Activated naive CD8-positive, alpha-beta T cell treated with anti-CD3 and anti-CD28 coated beads, Interleukin-2, amount 50 U/mL, for 24 hours (primary cell): ENCODE measurements around the gene PRODH.
A peak's percentile ranks its signal among the peaks of the same experiment; 100 is the strongest.
"Not testable (repeated sequence)": the region's sequence is repeated elsewhere in the genome, so short reads cannot be mapped to it uniquely, and the experiment has no call there.

Source experiments
- ATAC-seq: fragments of 150-1000 bp; cut with Tn5 transposase; one replicate; pipeline ENCODE4 v1.10.0; 2021
- DNase-seq: peaks from one replicate; pipeline ENCODE4 v3.0.0; 2021
- H3K27ac Mint-ChIP-seq: one replicate; pipeline ENCODE4 v1.8.0; 2021; ENCODE audit warnings: mild to moderate bottlenecking, mixed read lengths
- H3K27me3 Mint-ChIP-seq: one replicate; pipeline ENCODE4 v1.8.0; 2021; ENCODE audit warnings: mixed read lengths
- H3K36me3 Mint-ChIP-seq: one replicate; pipeline ENCODE4 v1.8.0; 2021; ENCODE audit warnings: low read depth, mixed read lengths
- H3K4me1 Mint-ChIP-seq: one replicate; pipeline ENCODE4 v1.8.0; 2021; ENCODE audit warnings: mixed read lengths
- H3K4me3 Mint-ChIP-seq: one replicate; pipeline ENCODE4 v1.8.0; 2021; ENCODE audit warnings: mild to moderate bottlenecking, moderate library complexity, mixed read lengths
- H3K9me3 Mint-ChIP-seq: one replicate; pipeline ENCODE4 v1.8.0; 2021; ENCODE audit warnings: mixed read lengths

The PRODH gene

DNA sequence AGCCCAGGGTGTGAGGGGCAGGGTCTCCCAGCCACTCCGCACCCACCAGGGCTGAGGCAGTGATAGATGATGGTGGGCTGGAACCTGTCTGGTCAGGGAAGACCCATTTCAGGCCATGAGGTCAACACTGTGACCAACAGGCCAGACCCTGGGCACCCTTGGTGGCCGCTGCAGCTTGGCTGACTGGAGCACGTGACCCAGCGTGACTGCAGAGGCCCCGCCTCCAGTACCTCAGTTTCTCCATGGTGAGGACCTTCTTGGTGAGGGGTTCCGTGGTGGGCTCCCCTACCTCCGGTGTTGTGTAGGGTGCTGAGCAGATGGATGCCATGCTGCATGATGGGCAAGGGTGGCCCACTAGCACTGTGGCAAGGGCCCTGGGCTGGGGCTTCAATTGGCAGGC is 35.9 kb upstream of the PRODH start:
- Mint-ChIP-seq H3K4me1 (peaks cover 14% of the 10 kb centered on the region), H3K27me3 (peaks cover 12% of the 10 kb centered on the region)
- H3K4me3 Mint-ChIP-seq, DNase-seq, H3K27ac Mint-ChIP-seq, H3K9me3 Mint-ChIP-seq, ATAC-seq, H3K36me3 Mint-ChIP-seq: not testable (repeated sequence)

DNA sequence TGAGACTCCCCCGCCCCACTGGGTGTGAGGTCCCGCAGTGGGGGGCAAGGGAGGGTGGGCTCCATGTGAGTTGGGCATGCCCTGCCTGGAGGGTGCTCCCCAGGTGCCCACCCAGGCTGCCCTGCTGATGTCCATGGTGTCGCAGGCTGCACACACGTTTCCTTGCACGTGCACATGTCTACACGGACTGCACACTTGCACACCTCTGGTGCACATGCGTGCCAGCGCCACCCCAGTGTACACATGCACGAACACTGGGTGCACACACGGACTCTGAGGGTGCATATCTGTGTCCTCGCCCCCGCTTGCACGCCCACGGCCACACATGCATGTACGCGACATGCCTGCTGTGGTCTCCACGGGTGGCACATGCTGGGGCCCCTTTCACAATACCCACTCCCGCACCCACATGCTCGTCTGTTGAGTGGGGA is 35.2 kb upstream of the PRODH start:
- Mint-ChIP-seq H3K4me3 (peak overlapping the region; percentile 40), H3K9me3 (no peaks in the 10 kb centered on the region), H3K27ac (no peak overlapping the region), H3K4me1 (peaks cover 12% of the 10 kb centered on the region), H3K27me3 (peaks cover 12% of the 10 kb centered on the region), H3K36me3 (no peaks in the 10 kb centered on the region)
- no peak for DNase-seq
- ATAC-seq = no peak

DNA sequence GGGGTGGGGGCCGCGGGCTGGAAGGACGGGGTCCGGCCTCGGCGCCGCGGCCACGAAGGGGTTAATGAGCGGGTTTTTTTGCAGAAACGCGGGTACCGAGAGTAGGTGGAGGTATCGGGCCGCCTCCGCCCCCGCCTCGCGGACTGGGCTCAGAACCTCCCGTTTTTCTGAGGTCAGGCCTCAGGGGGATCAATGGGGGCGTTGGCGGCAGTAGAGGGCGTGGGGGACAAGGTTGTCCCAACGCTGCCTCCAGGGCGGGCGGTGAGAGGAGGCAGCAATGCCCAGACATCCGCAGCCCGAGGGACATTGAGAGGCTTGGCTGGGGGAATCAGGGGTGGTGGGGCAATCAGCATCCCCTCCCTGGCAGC is 34.8 kb upstream of the PRODH start:
- Mint-ChIP-seq H3K4me1 (peaks cover 10% of the 10 kb centered on the region), H3K9me3 (no peaks in the 10 kb centered on the region), H3K36me3 (no peaks in the 10 kb centered on the region), H3K27me3 (peaks cover 12% of the 10 kb centered on the region), H3K4me3 (no peak overlapping the region), H3K27ac (no peak overlapping the region)
- no peak for ATAC-seq
- DNase-seq = no peak

- Mint-ChIP-seq H3K4me3 (no peak overlapping the region), H3K9me3 (no peaks in the 10 kb centered on the region), H3K4me1 (peaks cover 5% of the 10 kb centered on the region), H3K36me3 (no peaks in the 10 kb centered on the region), H3K27me3 (peaks cover 12% of the 10 kb centered on the region), H3K27ac (no peak overlapping the region)
- DNase-seq = no peak
- peak; percentile 35 for ATAC-seq
These were observed 34.3 kb upstream of the PRODH start for GRCh38 chr22:18970176-18970947.

DNA sequence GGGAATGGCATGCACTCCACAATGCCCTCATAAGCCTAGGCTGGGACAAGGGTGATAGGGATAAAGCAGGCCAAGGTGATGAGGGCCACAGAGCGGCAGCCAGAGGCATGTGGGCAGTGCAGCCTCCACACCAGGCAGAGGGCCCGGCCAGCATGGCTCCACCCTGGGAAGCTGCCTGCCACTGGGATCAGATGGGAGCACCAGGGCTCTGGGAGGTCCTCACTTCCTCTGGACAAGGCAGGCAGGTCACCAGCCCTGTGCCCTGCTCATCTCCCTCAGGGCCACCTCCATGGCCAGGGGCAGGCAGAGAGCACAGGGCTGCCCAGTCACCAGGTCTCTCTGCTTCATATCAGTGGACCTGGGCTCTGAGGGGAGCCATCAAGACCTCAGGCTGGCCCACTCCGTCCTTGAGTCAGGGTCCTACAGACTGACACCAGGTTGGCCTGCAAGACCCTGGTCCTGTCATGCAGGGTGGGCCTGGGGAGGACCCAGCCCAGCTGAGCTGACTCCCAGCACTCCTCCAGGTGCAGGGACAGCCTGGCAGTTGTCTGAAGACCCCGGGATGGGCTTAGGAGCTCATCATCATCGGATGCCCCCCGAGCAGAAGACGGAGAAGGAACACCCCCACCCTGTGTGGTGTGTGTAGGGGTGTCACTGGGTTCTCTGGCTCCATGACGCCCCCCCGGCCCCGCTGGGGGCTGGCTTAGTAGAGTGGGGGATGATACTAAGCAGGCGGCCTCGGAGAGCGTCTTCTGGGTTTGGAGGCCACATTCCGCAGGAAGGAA is 33.3 kb upstream of the PRODH start:
- not testable (repeated sequence) for ATAC-seq, DNase-seq, H3K27ac Mint-ChIP-seq, H3K4me1 Mint-ChIP-seq, H3K36me3 Mint-ChIP-seq, H3K9me3 Mint-ChIP-seq
- peak overlapping the region; percentile 42 for H3K4me3 Mint-ChIP-seq
- peaks cover 12% of the 10 kb centered on the region for H3K27me3 Mint-ChIP-seq

- no peak for ATAC-seq
- peaks cover 3% of the 10 kb centered on the region for H3K4me1 Mint-ChIP-seq
- no peaks in the 10 kb centered on the region for H3K9me3 Mint-ChIP-seq
- H3K27me3 Mint-ChIP-seq = peaks cover 12% of the 10 kb centered on the region
- peak; percentile 29 for DNase-seq
- H3K27ac Mint-ChIP-seq = no peak overlapping the region
- H3K4me3 Mint-ChIP-seq = no peak overlapping the region
- no peaks in the 10 kb centered on the region for H3K36me3 Mint-ChIP-seq
These were observed 32.1 kb upstream of the PRODH start for GRCh38 chr22:18968011-18968749.

DNA sequence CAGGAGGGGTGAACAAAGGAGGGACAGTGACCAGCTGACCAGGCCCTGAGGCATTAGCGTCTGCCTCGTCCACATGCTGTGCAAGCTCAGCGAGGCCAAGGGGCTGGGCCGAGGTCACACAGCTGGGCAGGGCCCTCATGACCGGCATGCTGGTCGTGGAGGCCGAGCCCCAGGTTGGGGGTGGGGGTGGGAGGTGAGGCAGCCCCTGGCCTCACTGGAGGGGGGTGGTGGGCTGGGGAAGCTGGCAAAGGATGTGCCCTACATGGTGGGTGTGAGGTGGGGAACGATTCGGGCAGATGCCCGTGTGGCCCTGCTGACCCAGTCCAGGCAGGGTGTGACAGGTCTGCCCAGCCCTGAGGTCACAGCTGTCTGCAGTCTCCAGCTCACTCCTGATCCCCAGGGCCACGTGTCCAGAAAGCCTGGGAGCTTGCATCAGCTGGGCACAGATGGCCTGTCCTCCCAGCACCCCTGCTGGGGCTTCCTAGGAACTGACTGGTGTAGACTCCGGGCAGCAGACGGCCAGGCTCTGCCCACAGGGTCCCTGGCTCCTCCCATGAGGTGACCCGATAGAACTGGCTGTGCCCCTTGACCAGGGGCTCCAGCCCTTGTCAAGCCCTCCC is 31.4 kb upstream of the PRODH start:
- H3K4me3 Mint-ChIP-seq = not testable (repeated sequence)
- H3K27me3 Mint-ChIP-seq = peaks cover 12% of the 10 kb centered on the region

DNA sequence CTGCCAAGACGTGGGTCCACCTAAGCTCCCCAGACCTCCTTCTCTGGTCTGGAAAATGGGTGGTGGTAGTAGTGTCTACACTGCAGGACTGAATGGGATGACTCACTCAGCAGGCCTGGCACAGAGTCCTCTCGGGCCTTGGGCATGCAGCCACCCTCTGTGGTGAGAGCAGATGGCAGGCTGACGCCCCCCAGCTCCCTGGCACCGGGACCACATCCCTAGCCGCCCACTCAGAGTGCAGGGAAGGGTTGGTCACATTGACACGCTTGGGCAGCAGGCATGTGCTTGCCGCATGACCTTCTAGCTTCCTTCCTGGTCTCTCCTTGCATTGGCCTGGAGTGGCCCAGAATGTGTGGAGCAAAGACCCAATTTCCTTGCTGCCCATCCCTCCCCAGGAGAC is 30.7 kb upstream of the PRODH start:
- Mint-ChIP-seq H3K9me3 (no peaks in the 10 kb centered on the region), H3K4me1 (peaks cover 3% of the 10 kb centered on the region), H3K36me3 (no peaks in the 10 kb centered on the region), H3K27me3 (peaks cover 11% of the 10 kb centered on the region), H3K27ac (no peak overlapping the region), H3K4me3 (no peak overlapping the region)
- DNase-seq (no peak), ATAC-seq (no peak)

More for the DNA sequence above, 31.4 kb upstream of the PRODH start:
- H3K27ac Mint-ChIP-seq, ATAC-seq, H3K36me3 Mint-ChIP-seq, DNase-seq, H3K4me1 Mint-ChIP-seq, H3K9me3 Mint-ChIP-seq: not testable (repeated sequence)

DNA sequence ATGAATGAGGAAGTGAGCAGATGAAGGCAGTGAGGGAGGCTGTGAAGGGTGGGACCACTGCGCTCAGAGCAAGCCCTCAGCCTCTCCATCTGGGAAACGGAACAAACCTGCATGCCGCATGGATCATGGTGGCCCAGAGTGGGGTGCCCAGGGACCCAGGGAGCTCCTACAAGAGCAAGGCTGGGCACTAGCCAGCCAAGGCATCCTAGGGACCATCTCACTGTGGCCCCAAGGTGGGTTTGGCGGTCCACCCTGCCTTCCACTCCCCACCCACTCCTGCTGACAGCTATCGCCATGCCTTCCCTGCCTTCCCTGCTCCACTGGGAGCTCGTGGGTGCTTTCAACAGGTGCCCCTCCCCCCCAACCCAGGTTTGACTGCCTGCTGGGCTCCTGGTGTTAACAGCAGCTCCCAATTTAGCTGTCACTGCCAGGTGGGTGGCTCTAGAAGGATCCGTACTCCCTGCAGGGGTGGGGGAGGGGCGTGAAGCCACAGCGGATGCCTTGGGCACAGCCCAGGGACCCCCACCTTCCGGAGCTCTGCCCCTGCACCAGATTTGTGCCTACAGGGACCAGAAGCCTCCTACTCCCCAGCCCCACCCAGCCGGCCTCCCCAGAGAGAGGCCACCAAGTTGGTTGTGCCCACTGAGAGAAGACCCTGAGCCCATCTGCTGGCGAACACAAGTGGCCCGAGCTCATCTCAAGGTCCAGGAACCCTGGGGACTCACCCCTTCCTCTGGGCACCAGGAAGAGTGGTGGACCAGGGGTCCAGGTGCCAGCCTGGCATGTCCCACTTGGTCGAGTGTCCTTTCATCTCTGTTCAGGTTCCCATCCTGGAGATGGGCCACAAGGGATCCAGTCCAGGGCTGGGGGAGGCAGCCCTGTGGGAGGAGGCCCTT is 29.7 kb upstream of the PRODH start:
- H3K4me3 Mint-ChIP-seq = no peak overlapping the region
- no peak for ATAC-seq
- no peaks in the 10 kb centered on the region for H3K36me3 Mint-ChIP-seq
- no peaks in the 10 kb centered on the region for H3K9me3 Mint-ChIP-seq
- DNase-seq = no peak
- H3K27me3 Mint-ChIP-seq = peaks cover 5% of the 10 kb centered on the region
- no peak overlapping the region for H3K27ac Mint-ChIP-seq
- H3K4me1 Mint-ChIP-seq = peaks cover 3% of the 10 kb centered on the region

DNA sequence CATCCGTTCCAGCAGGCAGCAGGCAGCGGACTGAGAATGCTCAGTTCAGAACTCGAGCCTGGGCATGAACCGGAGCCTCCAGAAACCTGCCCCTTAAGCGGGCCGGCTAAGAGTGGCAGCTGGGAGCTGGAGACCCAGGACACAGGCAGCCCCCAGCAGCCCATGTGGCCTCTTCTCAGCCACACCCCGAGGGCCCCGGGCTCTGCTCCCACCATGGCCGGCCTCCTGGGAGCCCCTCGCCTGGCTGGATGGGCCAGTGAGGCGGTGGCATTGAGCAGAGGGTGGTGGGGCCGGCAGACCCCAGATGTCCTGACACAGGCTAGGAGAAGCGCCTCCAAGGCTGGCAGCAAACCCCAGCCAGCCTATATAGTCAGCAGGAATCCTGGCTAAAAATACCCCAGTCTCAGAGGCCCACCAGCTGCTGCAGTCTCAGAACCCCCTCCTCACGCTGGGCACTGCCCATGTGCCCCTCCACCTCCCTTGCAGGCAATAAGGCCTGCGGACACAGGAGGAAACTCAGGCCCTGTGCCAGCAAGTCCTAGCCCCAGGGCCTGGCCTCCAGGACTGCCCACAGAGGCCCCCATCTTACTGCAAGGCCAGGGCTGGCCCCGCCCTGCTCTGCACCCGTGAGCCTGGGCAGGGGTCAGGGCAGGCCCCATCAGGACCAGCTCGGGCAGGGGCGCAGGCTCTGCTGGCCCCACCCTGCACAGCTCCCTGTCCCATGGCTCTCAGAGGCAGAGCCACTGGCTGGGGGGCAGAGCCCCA is 28.6 kb upstream of the PRODH start:
- H3K4me1 Mint-ChIP-seq, H3K27me3 Mint-ChIP-seq, H3K4me3 Mint-ChIP-seq, DNase-seq, H3K9me3 Mint-ChIP-seq, H3K27ac Mint-ChIP-seq, H3K36me3 Mint-ChIP-seq, ATAC-seq: not testable (repeated sequence)

DNA sequence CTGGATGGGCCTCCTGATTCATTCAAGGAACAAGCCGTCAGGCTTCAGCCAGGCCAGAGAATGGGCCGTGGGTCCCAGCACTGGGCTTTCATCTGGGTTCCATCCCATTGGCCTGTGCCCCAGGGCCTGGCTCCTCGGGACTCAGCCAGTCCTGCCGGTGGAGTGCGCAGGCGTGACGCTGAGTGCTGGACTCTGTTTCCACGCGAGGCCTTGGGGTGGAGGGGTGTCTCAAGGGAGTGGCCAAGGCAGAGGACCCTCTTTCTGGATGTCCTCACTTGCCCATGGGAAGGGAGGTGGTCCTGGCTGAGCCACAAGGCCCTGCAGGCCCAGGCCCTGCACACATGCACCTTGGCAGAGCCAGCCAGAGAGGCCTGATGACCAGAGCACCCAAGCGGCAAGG is 28.0 kb upstream of the PRODH start:
- H3K27me3 Mint-ChIP-seq, H3K9me3 Mint-ChIP-seq, H3K4me3 Mint-ChIP-seq, H3K4me1 Mint-ChIP-seq, H3K36me3 Mint-ChIP-seq, ATAC-seq, H3K27ac Mint-ChIP-seq, DNase-seq: not testable (repeated sequence)

DNA sequence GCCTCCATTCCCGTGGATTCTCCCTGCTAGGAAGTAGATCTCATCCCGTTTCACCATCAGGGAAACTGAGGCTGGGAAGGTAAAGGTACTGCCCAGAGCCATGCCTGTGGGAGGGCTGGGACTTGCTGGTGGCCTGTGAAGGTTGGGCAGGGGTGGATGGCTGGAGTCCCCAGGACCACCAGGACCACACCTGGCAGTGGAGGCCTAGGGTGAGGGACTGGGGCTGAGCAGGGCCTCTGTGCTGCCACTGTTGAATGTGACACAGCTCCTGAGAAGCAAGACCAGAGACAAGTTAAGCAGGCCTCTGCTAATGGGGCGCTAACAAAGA is 26.2 kb upstream of the PRODH start:
- no peaks in the 10 kb centered on the region for H3K9me3 Mint-ChIP-seq
- H3K4me3 Mint-ChIP-seq = no peak overlapping the region
- H3K27ac Mint-ChIP-seq = no peak overlapping the region
- no peak for ATAC-seq
- peaks cover 2% of the 10 kb centered on the region for H3K27me3 Mint-ChIP-seq
- DNase-seq = no peak
- H3K4me1 Mint-ChIP-seq = peaks cover 9% of the 10 kb centered on the region
- no peaks in the 10 kb centered on the region for H3K36me3 Mint-ChIP-seq

GRCh38 chr22:18961632-18962307 is 25.7 kb upstream of the PRODH start:
- not testable (repeated sequence) for H3K27ac Mint-ChIP-seq, H3K4me3 Mint-ChIP-seq, H3K27me3 Mint-ChIP-seq, H3K36me3 Mint-ChIP-seq, H3K9me3 Mint-ChIP-seq, DNase-seq, H3K4me1 Mint-ChIP-seq, ATAC-seq
